Measurements from ENCODE around the gene SEMA3D. TPM values are rescaled to one million over a fixed set of nuclear protein-coding genes. Genes with fewer than 3 reads are reported as not detected.

SEMA3D gene
- total RNA-seq, 1 donor from 2014 or later = 1.6 TPM

DNA sequence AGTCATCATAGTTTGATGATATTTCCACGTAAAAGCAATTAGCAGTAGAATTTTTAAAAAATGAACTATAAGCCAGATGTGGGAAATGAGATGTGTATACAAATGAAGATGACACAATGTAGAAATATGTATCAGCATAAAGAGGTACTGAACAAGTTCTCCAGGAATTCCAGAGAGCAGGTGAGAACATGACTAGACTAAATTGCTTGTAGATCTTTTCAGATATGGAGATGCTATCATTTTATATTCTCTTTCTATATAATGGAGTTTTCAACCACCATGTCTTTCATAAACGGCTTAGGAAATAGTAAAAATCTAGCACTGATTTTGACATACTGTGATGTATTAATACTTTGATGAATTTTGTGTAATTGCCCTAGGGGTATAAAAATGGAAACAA, 130.9 kb downstream of the SEMA3D start:
- DNase-seq (ENCODE audit: missing footprints) (no peak), ATAC-seq (no peak)
- intact Hi-C loops (cut with DNase I) = loop anchor here (5.0 kb wide), 1 partner anchor 136 kb away; no protein-coding TSS in a partner anchor

DNA sequence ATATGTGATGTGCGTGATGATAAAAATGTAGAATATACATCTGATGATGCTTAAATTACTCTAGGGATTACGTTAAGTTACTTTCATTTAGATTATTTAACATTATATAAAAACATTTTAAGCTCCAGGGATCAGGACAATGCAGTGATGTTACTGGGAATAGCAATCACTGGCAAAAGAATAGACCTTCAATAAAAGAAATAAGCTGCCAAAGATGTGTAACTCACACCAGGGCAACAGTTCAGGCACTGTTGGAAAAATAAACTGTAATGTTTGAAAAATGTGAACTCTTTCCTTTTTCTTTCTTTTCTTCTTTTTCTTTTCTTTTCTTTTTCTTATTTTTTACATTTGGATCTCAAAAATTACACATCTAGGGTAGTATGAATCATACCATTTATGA, 131.7 kb downstream of the SEMA3D start:
- no peak for DNase-seq (ENCODE audit: missing footprints)
- ATAC-seq = no peak
- intact Hi-C loops (cut with DNase I) = loop anchor here (5.0 kb wide), 1 partner anchor 137 kb away; no protein-coding TSS in a partner anchor

DNA sequence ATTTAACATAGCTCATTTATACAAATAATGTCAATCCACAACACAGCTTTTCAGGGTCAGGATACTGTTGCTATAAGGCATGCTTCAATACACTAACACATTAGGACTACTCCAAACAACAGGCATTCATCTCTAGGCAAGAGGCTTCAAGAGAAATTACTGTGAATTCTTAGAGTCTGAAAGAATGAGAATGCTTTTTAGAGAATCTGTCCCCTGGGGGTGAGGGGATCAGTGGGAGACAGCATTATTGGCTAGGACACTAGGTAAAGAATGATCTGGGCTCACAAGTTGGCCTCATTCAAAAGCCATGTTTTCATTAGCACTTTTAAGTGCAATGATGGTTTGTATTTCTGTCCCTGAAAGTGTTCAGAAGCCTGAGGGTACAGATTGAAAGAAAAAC, 132.6 kb downstream of the SEMA3D start:
- DNase-seq (ENCODE audit: missing footprints) = no peak
- intact Hi-C loops (cut with DNase I) = no loop called here
- ATAC-seq = no peak

DNA sequence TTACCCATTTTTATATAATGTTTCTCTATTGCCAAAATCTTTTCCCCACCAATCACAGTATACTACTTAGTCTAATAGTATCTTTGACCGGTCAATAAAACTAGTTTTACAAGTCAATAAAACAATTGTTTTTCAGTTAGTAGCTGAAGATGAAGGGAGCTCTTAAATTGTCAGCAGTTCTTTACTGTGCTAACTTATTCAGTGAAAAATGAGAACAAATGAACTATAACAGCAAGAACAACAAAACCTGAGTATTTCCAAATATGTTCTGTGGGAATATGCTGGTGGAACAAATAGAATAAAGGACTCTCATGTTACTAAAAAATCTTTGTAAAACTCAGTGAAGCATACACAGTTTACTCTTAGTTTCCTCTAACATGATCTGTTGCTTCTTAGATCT, 134.0 kb downstream of the SEMA3D start:
- DNase-seq (ENCODE audit: missing footprints) = no peak
- intact Hi-C loops (cut with DNase I) = no loop called here
- ATAC-seq = no peak

- ATAC-seq (no peak), DNase-seq (ENCODE audit: missing footprints) (no peak)
- intact Hi-C loops (cut with DNase I) = no loop called here
Measured at GRCh38 chr7:85052056-85052737, 134.7 kb downstream of the SEMA3D start.

DNA sequence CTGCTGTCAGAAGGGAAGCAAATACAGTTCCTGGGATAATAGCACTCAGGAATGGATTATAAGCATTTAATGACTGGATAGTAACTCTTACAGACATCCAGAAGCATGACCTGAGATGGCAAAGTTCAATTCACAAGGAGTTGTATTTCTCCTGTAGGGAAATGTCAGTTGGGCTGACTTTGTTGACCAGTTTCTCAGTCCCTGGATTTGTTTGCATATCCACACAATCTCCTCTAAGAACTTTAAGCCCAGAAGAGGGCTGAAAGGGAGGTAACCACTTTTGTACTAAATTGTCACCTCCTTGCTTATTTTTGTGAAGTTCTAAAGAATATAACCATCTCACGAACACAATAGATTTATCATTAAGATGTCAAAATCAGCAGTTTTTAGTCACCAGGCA, 140.3 kb downstream of the SEMA3D start:
- ATAC-seq (no peak), DNase-seq (ENCODE audit: missing footprints) (no peak)
- intact Hi-C loops (cut with DNase I) = no loop called here

- intact Hi-C loops (cut with DNase I) = loop anchor here (1.0 to 5.0 kb wide), 2 partner anchors 146 to 513 kb away; partner anchors contain the start of gene SEMA3D
- DNase-seq (ENCODE audit: missing footprints) (no peak), ATAC-seq (no peak)
Measured at GRCh38 chr7:85041605-85042216, 145.1 kb downstream of the SEMA3D start.

DNA sequence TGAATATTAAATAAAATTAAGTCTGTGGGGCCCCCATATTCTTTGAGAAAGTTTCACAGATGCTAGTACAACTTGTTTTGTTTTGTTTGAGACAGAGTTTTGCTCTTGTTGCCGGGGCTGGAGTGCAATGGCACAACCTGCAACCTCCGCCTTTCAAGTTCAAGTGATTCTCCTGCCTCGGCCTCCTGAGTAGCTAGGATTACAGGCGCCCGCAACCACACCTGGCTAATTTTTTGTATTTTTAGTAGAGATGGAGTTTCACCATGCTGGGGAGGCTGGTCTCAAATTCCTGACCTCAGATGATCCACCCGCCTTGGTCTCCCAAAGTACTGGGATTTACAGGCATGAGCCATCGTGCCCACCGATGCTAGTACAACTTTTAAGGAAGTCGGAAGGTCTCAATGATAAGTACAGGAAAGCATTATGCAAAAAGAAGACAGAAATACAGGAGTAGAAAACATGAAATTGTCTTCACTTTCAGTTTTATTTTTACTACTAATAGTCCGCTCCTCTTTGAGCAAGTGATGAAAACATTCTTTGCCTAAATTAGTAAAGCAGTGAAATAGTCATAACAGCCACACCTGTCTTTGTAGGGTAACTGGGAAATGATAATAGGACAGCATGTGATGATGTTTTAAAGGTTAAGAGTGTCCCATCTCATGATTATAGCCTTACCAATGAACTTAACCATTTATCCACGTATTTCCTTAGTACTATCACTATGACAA, 147.5 kb downstream of the SEMA3D start:
- intact Hi-C loops (cut with DNase I) = no loop called here
- ATAC-seq = no peak
- DNase-seq (ENCODE audit: missing footprints) = no peak

- DNase-seq (ENCODE audit: missing footprints) (no peak), ATAC-seq (no peak)
- intact Hi-C loops (cut with DNase I) = no loop called here
Measured at GRCh38 chr7:85038466-85038865, 148.4 kb downstream of the SEMA3D start.

GRCh38 chr7:85033263-85033662, 153.6 kb downstream of the SEMA3D start:
- intact Hi-C loops (cut with DNase I) = loop anchor here (5.0 kb wide), 1 partner anchor 819 kb away; no protein-coding TSS in a partner anchor
- DNase-seq (ENCODE audit: missing footprints) = no peak
- no peak for ATAC-seq

- intact Hi-C loops (cut with DNase I) = loop anchor here (5.0 kb wide), 1 partner anchor 821 kb away; no protein-coding TSS in a partner anchor
- no peak for ATAC-seq
- DNase-seq (ENCODE audit: missing footprints) = no peak
Measured at GRCh38 chr7:85031475-85031874, 155.4 kb downstream of the SEMA3D start.

DNA sequence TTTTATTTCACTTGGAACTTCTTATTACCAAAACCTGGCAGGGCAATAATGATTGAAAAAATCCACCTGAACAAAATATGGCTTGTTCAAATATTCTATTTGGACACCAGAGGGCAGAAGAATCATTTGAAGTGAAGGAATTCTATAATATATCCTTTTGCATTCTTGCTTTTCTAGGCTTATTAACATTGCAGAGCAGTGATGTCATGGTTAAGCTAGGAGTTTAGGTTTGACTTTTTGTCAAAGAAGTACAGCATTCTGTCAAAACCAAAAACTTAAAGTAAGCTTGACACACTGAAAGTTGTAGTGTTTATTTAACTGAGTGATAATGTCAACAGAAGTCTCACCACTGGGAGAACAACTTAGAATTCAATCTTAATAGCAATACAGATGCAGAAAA, 156.0 kb downstream of the SEMA3D start:
- intact Hi-C loops (cut with DNase I) = loop anchor here (5.0 kb wide), 1 partner anchor 821 kb away; no protein-coding TSS in a partner anchor
- DNase-seq (ENCODE audit: missing footprints) (no peak), ATAC-seq (no peak)

DNA sequence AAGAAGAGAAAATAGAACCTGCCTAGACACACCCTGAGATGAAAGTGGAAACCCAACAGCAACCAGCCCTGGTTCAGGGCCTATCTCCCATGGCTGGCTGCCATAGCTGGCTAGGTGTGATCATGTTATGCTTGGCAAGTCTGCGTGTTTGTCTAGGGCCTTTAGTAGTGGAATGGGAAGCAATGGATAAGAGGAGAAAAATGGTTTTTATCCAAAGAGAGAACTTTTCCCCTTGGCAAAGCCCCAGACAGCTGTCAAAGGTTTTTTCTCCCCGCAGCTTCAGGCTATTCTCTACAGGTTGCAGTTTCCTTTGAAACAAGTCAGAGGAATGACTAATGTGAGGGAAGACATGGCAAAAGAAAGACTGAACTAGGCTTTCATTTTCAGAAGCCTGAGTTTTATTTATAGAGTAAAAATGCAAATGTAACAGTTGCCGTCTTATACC, 161.5 kb downstream of the SEMA3D start:
- ATAC-seq (peak; percentile 70), DNase-seq (ENCODE audit: missing footprints) (peak; percentile 77)
- intact Hi-C loops (cut with DNase I) = loop anchor here (5.0 to 10.0 kb wide), 2 partner anchors 831 to 1048 kb away; partner anchors contain the start of gene SEMA3A

- ATAC-seq (no peak), DNase-seq (ENCODE audit: missing footprints) (no peak)
- intact Hi-C loops (cut with DNase I) = loop anchor here (2.0 to 10.0 kb wide), 3 partner anchors 107 to 1087 kb away; partner anchors contain the start of gene SEMA3A
Measured at GRCh38 chr7:85023916-85024315, 162.9 kb downstream of the SEMA3D start.

- intact Hi-C loops (cut with DNase I) = loop anchor here (2.0 to 10.0 kb wide), 3 partner anchors 106 to 1086 kb away; partner anchors contain the start of gene SEMA3A
- no peak for DNase-seq (ENCODE audit: missing footprints)
- ATAC-seq = no peak
Measured at GRCh38 chr7:85023066-85023712, 163.7 kb downstream of the SEMA3D start.

DNA sequence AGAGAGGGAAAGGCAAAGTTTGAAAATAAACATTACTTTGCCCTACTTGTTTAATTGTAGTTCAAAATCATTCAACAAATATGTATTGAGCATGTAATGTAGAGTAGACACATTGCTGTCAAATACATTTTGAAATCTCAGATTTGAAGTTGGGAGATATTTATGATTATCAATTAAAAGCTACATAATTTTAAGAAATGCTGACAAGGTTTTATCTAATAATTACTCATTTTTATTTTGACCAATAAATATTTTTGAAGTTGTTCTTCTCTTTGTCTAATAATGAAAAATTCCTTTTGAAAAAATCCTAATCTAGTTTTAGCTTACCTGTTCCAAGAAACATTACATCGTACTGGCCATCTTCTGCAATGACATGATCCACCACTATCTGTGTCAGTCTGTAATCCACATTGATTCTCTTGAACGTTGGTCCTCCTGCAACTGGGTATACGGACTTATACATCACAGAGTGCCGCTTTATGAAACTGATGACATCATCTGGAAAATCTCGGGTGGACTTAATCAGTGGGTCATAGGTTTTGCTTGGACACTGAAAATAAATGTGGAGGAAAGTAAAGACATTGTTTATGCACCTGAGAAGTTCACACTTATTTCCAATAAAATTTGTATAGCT, 164.7 kb downstream of the SEMA3D start:
- intact Hi-C loops (cut with DNase I) = loop anchor here (2.0 to 10.0 kb wide), 3 partner anchors 105 to 1085 kb away; partner anchors contain the start of gene SEMA3A
- no peak for DNase-seq (ENCODE audit: missing footprints)
- no peak for ATAC-seq

- DNase-seq (ENCODE audit: missing footprints) (no peak), ATAC-seq (no peak)
- intact Hi-C loops (cut with DNase I) = loop anchor here (10.0 kb wide), 1 partner anchor 826 kb away; the partner anchor contains the start of gene SEMA3A
Measured at GRCh38 chr7:85021101-85021704, 165.7 kb downstream of the SEMA3D start.

GRCh38 chr7:85019778-85020177, 167.1 kb downstream of the SEMA3D start:
- intact Hi-C loops (cut with DNase I) = loop anchor here (10.0 kb wide), 1 partner anchor 825 kb away; the partner anchor contains the start of gene SEMA3A
- ATAC-seq = no peak
- no peak for DNase-seq (ENCODE audit: missing footprints)

Measured in Right ventricle myocardium inferior (tissue), 1 donor.